Retina (tissue), 1 donor: ENCODE measurements around the gene MSLN.
"Not testable (repeated sequence)": the region's sequence is repeated elsewhere in the genome, so short reads cannot be mapped to it uniquely, and the experiment has no call there.

Experiments used
- DNase-seq: peaks from one replicate; pipeline ENCODE4 v3.0.0-alpha.2; 2016

The MSLN gene

GRCh38 chr16:760545-761343 lies at the start of gene MSLN:
TSS of gene MSLN (plus strand) at chr16:760734. CDS start at chr16:762681, 1,947 bp downstream.
- DNase-seq: no peak

GRCh38 chr16:711084-711483 lies 49.5 kb upstream of the MSLN start:
- DNase-seq: no peak

- DNase-seq: peak; percentile 89
These were observed 48.8 kb upstream of the MSLN start for GRCh38 chr16:711548-712320.

GRCh38 chr16:712740-713250 lies 47.7 kb upstream of the MSLN start:
- not testable (repeated sequence) for DNase-seq

DNA sequence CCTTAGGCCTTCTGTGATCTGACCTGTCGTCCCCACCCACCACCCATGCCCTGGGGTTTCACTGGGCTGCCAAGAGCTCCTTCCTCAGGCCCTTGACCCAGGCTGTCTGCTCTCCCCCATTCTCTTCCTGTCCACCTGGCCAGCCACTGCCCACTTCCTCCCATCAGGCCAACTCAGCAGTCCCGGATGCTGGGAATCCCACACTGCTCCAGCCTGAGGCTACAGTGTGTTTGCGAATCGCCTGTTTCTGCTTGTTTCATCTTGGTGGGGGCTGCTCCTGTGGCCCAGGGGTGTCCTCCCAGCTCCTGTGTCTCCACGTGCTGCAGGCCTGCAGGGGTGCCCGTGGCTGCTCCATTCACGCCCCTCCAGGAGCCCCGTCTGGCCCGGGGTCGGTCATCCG lies 46.5 kb upstream of the MSLN start:
- no peak for DNase-seq

GRCh38 chr16:714558-715476 lies 45.7 kb upstream of the MSLN start, which contains the start of gene METRN:
TSS of gene METRN (plus strand) at chr16:715118. CDS start at chr16:715290, 172 bp downstream.
- DNase-seq: peak; percentile 86

DNA sequence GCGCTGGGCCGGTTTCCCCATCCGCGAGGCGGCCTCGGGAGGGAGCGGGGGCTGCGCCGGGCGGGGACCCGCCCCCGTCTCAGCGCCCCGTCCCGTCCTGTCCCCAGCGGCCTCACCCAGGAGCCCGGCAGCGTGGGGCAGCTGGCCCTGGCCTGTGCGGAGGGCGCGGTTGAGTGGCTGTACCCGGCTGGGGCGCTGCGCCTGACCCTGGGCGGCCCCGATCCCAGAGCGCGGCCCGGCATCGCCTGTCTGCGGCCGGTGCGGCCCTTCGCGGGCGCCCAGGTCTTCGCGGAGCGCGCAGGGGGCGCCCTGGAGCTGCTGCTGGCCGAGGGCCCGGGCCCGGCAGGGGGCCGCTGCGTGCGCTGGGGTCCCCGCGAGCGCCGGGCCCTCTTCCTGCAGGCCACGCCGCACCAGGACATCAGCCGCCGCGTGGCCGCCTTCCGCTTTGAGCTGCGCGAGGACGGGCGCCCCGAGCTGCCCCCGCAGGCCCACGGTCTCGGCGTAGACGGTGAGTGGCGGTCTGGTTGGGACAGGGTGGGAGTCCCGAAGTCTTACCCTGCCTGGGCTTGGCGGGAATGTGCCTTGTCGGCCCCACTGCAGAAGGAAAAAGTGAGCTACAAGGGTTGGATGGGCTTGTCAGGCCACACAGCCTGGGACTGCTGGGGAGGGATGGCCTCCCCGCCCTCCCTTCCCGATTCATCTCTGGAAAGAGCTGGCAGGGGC lies 44.9 kb upstream of the MSLN start:
- DNase-seq: no peak

DNA sequence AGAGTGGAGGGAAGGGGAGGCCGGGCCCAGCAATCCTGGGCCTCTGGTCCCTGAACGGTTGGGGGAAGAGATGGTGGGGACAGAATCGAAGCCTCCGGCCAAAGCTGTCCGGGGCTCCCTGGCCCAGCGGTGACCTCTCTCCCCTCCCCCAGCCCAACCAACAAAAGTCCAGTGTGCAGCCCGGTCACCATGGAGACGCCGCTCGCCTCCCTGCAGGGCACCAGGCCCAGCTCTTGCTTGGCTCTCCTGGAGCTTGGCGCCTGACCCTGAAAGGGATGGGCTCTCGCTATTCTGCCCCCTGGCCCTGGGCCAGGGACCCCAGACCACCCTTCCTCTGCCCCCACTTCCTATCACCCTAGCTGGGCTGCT lies 44.4 kb upstream of the MSLN start:
- DNase-seq: peak; percentile 89

DNA sequence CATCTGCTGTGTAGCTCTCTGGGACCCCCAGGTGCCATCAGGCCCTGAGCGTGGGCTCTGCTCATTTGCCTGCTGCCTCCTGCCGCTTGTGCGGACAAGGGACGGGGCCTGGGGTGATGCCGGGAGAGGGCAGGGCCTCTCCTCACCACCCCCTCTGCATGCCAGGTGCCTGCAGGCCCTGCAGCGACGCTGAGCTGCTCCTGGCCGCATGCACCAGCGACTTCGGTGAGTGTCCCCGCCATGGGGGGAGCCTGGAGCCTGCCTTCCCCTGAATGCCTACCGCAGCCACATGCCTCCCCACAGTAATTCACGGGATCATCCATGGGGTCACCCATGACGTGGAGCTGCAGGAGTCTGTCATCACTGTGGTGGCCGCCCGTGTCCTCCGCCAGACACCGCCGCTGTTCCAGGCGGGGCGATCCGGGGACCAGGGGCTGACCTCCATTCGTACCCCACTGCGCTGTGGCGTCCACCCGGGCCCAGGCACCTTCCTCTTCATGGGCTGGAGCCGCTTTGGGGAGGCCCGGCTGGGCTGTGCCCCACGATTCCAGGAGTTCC lies 43.7 kb upstream of the MSLN start:
- DNase-seq: no peak

DNA sequence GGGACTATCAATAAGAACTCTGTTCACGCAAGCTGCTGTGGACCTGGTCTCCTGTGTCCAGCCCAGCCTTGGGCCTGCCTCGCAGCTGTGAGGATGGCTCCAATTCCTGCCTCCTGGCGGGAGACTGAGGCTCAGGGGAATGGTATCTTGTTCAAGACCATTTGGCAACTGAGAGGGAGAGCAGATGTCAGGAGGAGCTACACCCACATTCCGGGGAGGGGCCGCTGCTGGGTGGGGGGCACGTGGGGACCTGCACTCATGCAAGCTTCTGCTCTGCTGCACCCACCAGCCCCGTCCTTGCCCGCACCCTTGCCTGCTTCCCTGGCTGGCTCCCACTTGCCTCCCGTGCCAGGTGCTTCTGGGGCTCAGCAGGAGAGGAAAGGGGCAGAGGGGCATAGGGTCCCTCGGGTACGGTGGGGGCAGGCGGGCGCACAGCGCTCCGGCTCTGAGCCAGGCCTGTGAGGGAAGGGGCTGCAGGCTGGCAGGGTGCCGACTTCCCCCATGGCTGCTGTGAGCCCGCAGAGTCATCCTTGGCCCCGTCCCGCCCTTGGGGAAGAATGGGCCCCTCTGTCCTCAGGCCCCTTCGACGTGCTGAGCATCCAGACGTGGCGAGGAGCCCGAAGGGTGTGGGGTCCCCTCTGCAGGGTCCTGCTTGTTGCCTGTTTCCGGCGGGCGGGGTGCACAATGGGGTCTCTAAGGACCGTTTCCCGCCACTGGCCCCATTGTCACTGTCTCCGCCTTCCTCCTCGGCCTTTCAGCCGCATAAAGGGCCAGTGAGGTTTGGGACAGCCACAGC lies 42.9 kb upstream of the MSLN start:
- no peak for DNase-seq

GRCh38 chr16:718389-718788 lies 42.1 kb upstream of the MSLN start:
- no peak for DNase-seq

- DNase-seq: no peak
These were observed 41.6 kb upstream of the MSLN start for GRCh38 chr16:718922-719321.

DNA sequence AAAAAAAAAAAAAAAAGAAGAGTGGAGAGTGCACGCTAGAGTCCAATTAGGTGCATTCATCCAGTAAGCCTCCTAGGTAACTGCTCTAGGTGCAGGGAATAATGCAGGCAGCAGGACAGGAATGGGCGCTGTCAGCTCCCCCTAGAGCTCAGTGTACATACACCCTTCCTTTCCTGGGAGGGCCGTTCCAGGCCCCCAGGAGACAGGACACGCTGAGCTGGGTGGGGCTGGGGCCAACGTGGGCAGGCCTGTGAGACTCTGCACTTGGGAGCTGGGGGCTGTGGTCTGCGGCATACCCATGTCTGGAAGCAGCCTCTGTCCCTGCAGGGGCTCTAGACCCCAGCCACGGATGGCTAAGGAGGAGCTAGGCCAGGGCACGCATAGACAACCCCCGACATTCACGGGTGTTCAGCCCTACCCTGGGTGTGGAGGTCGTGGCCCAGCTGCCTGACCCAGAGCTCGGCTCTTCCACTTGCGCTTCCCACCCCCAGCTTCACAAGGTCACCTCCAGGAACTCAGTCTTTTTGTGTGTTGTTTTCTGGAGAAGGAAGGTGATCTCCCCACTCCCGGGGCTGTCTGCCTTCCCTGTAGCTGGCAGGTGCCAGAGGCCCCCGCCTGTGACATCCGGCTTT lies 40.6 kb upstream of the MSLN start:
- no peak for DNase-seq

DNA sequence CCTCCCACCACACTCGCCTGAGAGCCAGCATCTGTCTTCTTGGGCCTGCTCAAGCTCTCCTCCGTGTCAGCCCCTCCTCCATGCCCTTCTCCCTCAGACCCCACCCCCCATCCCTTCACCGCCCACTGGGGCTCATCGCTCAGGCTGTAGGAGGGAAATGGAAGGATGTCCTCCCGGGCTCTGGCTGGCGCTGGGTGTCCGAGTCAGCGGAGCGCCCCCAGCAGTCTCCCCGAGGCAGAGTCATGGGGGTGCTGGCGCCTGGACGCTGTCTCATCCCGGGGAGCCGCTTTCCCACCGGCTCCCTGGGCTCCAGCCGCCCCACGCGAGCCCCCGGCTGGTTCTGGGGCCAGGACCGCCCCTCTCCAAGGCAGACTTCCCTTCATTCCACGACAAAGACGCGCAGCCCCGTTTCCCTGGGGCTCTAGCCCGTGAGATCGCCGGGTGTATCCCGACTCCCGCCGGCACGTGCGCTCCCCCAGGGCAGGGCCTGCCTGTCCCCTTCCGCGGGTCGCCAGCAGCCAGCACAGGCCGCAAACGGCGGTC lies 40.0 kb upstream of the MSLN start:
- peak; percentile 92 for DNase-seq

- DNase-seq: no peak
These were observed 39.4 kb upstream of the MSLN start, which contains the start of gene ANTKMT for GRCh38 chr16:720990-721764. TSS of gene ANTKMT (plus strand) at chr16:721146. CDS start at chr16:721275, 129 bp downstream.

GRCh38 chr16:721765-722540 lies 38.6 kb upstream of the MSLN start:
- no peak for DNase-seq

DNA sequence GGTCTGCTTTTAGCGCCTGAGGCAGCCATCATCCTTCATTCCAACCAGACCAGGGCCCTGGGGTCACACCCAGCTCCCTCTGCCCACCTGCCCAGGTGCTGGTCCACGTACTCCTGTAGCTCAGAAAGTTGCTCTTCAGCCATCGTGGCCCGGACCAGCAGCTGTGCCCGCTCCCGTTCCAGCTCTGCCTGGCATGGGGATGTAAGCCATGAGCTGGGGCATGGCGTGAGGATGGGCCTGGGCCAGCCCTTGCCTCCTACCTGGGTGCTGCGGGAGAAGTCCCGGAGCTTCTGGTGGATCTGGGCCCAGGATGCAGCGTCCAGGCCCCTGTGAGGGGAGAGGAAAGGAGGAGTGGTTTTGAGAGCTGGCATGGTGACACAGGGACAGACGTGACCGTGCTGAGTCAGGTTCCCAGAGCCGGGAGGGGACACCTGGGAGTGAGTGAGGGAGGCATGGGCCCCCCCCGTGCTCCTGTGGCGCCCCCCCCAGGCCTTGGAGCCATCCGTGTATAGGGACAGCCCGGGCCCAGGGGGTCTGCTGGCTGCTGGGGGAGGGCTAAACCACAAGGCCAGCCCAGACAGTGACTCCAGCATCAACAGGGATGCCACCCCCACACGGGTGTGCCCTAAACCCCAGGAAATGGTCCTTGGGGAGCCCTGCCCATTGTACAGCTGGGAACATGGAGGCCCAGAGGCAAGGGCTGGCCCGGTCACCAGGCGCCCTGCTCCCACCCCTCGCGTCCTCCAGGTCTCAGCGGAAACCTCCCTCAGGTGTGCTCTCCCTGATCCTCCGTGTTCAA lies 37.5 kb upstream of the MSLN start:
- no peak for DNase-seq
